ENCODE results near the gene CYP2J2.

GRCh38 chr1:59927213-59927612 lies 640 bp upstream of the CYP2J2 start:
- TF ChIP-seq SUZ12 (IDR thresholded peaks at IDR 0.05; ENCODE audit: extremely low read depth, insufficient read depth, insufficient read length) (no peak), ZNF274 (IDR thresholded peaks at IDR 0.05; ENCODE audit: low read depth, low read length) (no peak)

Measured in NT2/D1 (cell line).